C4-2B (cell line): ENCODE data around the gene PTGER2.

ENCODE experiments used
- ZFX ChIP-seq: fragments of 450-650 bp; IDR thresholded peaks from 2 replicates; pipeline ENCODE4 v1.6.1; 2017
- TF ChIP-seq, protein P1 (sequence below): fragments of 450-650 bp; conservative IDR thresholded peaks from 2 replicates; pipeline ENCODE4 v1.5.1; 2017; ENCODE audit warnings: mild to moderate bottlenecking

DNA sequence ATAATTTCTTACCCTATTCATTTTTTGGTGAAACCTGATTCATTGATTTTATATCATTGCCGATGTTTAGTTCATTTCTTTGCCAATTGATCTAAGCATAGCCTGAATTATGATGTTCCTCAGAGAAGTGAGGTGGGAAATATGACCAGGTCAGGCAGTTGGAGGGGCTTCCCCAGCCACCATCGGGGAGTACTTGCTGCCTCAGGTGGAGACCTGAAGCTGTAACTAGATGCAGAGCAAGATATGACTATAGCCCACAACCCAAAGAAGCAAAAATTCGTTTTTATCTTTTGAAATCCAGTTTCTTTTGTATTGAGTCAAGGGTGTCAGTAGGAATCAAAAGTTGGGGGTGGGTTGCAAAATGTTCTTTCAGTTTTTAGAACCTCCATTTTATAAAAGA lies 38.7 kb upstream of the PTGER2 start:
- TF ChIP-seq, protein P1, sequence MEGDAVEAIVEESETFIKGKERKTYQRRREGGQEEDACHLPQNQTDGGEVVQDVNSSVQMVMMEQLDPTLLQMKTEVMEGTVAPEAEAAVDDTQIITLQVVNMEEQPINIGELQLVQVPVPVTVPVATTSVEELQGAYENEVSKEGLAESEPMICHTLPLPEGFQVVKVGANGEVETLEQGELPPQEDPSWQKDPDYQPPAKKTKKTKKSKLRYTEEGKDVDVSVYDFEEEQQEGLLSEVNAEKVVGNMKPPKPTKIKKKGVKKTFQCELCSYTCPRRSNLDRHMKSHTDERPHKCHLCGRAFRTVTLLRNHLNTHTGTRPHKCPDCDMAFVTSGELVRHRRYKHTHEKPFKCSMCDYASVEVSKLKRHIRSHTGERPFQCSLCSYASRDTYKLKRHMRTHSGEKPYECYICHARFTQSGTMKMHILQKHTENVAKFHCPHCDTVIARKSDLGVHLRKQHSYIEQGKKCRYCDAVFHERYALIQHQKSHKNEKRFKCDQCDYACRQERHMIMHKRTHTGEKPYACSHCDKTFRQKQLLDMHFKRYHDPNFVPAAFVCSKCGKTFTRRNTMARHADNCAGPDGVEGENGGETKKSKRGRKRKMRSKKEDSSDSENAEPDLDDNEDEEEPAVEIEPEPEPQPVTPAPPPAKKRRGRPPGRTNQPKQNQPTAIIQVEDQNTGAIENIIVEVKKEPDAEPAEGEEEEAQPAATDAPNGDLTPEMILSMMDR, result no peak
- TF ChIP-seq ZFX, result no peak
